ENCODE results near the gene CDK14.
"Not testable (repeated sequence)": the region's sequence is repeated elsewhere in the genome, so short reads cannot be mapped to it uniquely, and the experiment has no call there.

CDK14 gene

DNA sequence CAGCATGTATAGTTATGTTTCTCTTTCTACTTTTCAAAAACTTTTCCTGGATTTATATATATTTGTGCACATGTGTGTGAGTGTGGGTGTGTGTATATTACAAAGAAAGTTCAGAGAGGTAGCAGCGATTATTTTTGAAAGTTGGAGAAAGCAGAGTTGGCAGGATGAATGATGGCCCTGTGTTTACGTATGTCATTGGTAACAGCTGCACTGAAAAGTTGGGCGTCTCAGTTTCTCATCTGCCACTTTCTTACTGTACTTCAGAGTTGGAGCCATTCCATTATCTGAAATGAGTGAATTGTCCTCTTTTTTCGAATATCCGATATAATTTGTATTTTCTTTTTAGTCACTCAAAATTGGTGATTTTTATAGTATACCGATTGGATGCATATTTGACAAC lies 172.2 kb downstream of the CDK14 start:
- Histone ChIP-seq H3K36me3 (ENCODE audit: insufficient read depth, low read length) (peaks cover 85% of the 10 kb centered on the region), H3K4me1 (ENCODE audit: insufficient read depth, low read length, severe bottlenecking) (peaks cover 15% of the 10 kb centered on the region), H3K9me2 (ENCODE audit: low read depth, low read length) (no peaks in the 10 kb centered on the region), H3K27me3 (ENCODE audit: insufficient read depth, low read length) (no peaks in the 10 kb centered on the region), H3K79me2 (ENCODE audit: insufficient read depth, low read length) (peaks cover 76% of the 10 kb centered on the region), H2AFZ (ENCODE audit: low read length) (no peak overlapping the region), H3F3A (ENCODE audit: insufficient read depth, low read length) (no peaks in the 10 kb centered on the region), H3K9ac (ENCODE audit: low read length) (no peak overlapping the region), H3K4me3 (ENCODE audit: low read depth, low read length, poor library complexity, severe bottlenecking) (no peak overlapping the region), H3K4me2 (ENCODE audit: low read length) (no peak overlapping the region), H3K27ac (ENCODE audit: low read depth, low read length, poor library complexity, severe bottlenecking) (no peak overlapping the region), H4K20me1 (ENCODE audit: insufficient read depth, low read length) (no peaks in the 10 kb centered on the region), H3K9me3 (ENCODE audit: low read length) (peaks cover 29% of the 10 kb centered on the region)
- TF ChIP-seq EZH2 (IDR thresholded peaks at IDR 0.05; ENCODE audit: borderline replicate concordance, low read length) = no peak
- TF ChIP-seq, protein P1, sequence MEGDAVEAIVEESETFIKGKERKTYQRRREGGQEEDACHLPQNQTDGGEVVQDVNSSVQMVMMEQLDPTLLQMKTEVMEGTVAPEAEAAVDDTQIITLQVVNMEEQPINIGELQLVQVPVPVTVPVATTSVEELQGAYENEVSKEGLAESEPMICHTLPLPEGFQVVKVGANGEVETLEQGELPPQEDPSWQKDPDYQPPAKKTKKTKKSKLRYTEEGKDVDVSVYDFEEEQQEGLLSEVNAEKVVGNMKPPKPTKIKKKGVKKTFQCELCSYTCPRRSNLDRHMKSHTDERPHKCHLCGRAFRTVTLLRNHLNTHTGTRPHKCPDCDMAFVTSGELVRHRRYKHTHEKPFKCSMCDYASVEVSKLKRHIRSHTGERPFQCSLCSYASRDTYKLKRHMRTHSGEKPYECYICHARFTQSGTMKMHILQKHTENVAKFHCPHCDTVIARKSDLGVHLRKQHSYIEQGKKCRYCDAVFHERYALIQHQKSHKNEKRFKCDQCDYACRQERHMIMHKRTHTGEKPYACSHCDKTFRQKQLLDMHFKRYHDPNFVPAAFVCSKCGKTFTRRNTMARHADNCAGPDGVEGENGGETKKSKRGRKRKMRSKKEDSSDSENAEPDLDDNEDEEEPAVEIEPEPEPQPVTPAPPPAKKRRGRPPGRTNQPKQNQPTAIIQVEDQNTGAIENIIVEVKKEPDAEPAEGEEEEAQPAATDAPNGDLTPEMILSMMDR (IDR thresholded peaks at IDR 0.05; ENCODE audit: low read length) = no peak

GRCh38 chr7:90769036-90769435 lies 172.9 kb downstream of the CDK14 start:
- H3K4me1 ChIP-seq (ENCODE audit: insufficient read depth, low read length, severe bottlenecking) = peaks cover 15% of the 10 kb centered on the region
- no peak overlapping the region for H3K9ac ChIP-seq (ENCODE audit: low read length)
- peaks cover 30% of the 10 kb centered on the region for H3K9me3 ChIP-seq (ENCODE audit: low read length)
- peaks cover 72% of the 10 kb centered on the region for H3K79me2 ChIP-seq (ENCODE audit: insufficient read depth, low read length)
- H3K4me2 ChIP-seq (ENCODE audit: low read length) = no peak overlapping the region
- TF ChIP-seq, protein P1 (IDR thresholded peaks at IDR 0.05; ENCODE audit: low read length) = no peak
- no peaks in the 10 kb centered on the region for H4K20me1 ChIP-seq (ENCODE audit: insufficient read depth, low read length)
- H3K9me2 ChIP-seq (ENCODE audit: low read depth, low read length) = no peaks in the 10 kb centered on the region
- no peak overlapping the region for H2AFZ ChIP-seq (ENCODE audit: low read length)
- H3F3A ChIP-seq (ENCODE audit: insufficient read depth, low read length) = no peaks in the 10 kb centered on the region
- no peak overlapping the region for H3K4me3 ChIP-seq (ENCODE audit: low read depth, low read length, poor library complexity, severe bottlenecking)
- H3K27me3 ChIP-seq (ENCODE audit: insufficient read depth, low read length) = no peaks in the 10 kb centered on the region
- H3K27ac ChIP-seq (ENCODE audit: low read depth, low read length, poor library complexity, severe bottlenecking) = no peak overlapping the region
- H3K36me3 ChIP-seq (ENCODE audit: insufficient read depth, low read length) = peaks cover 87% of the 10 kb centered on the region

DNA sequence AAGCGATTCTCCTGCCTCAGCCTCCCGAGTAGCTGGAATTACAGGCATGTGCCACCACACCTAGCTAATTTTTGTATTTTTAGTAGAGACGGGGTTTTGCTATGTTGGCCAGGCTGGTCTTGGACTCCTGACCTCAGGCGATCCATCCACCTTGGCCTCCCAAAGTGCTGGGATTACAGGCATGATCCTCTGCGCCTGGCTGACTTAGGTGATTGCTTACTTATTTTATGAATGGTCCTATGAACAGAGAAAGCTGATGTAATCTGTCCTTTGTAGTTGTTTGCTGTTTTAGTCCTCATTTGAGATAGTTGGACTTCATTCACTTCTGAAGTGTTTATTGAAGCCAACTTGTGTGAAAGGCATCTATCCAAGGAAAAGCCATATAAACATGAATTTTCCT lies 173.4 kb downstream of the CDK14 start:
- peaks cover 18% of the 10 kb centered on the region for H3K4me1 ChIP-seq (ENCODE audit: insufficient read depth, low read length, severe bottlenecking)
- not testable (repeated sequence) for H3K9me2 ChIP-seq (ENCODE audit: low read depth, low read length); H4K20me1 ChIP-seq (ENCODE audit: insufficient read depth, low read length); H3K4me3 ChIP-seq (ENCODE audit: low read depth, low read length, poor library complexity, severe bottlenecking); H2AFZ ChIP-seq (ENCODE audit: low read length); H3K27ac ChIP-seq (ENCODE audit: low read depth, low read length, poor library complexity, severe bottlenecking); H3K9ac ChIP-seq (ENCODE audit: low read length); H3K4me2 ChIP-seq (ENCODE audit: low read length); H3F3A ChIP-seq (ENCODE audit: insufficient read depth, low read length); H3K27me3 ChIP-seq (ENCODE audit: insufficient read depth, low read length)
- peaks cover 70% of the 10 kb centered on the region for H3K79me2 ChIP-seq (ENCODE audit: insufficient read depth, low read length)
- H3K9me3 ChIP-seq (ENCODE audit: low read length) = peaks cover 31% of the 10 kb centered on the region
- peaks cover 87% of the 10 kb centered on the region for H3K36me3 ChIP-seq (ENCODE audit: insufficient read depth, low read length)

DNA sequence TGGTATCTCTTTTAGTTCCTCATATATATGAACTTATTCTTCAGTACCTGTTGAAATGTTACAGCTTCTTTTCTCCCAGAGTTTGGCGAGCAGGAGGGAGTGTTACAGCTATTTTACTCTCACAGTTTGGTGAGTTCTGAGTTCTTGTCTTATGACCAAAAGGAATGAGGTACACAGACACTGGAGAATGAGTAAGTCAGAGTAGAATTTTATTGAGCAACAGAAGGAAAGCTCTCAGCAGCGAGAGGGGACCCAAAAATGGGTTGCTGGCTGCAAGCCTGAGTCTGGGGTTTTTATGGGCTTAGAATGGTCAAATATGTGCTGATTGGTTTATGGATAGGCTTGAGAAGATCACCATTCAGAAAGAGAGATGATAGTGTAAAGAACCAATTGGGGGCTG lies 175.2 kb downstream of the CDK14 start:
- Histone ChIP-seq H3F3A (ENCODE audit: insufficient read depth, low read length) (no peaks in the 10 kb centered on the region), H3K27ac (ENCODE audit: low read depth, low read length, poor library complexity, severe bottlenecking) (no peak overlapping the region), H3K4me2 (ENCODE audit: low read length) (no peak overlapping the region), H3K9me2 (ENCODE audit: low read depth, low read length) (no peaks in the 10 kb centered on the region), H3K9me3 (ENCODE audit: low read length) (peaks cover 32% of the 10 kb centered on the region), H3K4me1 (ENCODE audit: insufficient read depth, low read length, severe bottlenecking) (peaks cover 31% of the 10 kb centered on the region), H2AFZ (ENCODE audit: low read length) (no peak overlapping the region), H3K79me2 (ENCODE audit: insufficient read depth, low read length) (peaks cover 67% of the 10 kb centered on the region), H4K20me1 (ENCODE audit: insufficient read depth, low read length) (no peaks in the 10 kb centered on the region), H3K36me3 (ENCODE audit: insufficient read depth, low read length) (peaks cover 85% of the 10 kb centered on the region), H3K27me3 (ENCODE audit: insufficient read depth, low read length) (no peaks in the 10 kb centered on the region), H3K4me3 (ENCODE audit: low read depth, low read length, poor library complexity, severe bottlenecking) (no peak overlapping the region), H3K9ac (ENCODE audit: low read length) (no peak overlapping the region)
- TF ChIP-seq EZH2 (IDR thresholded peaks at IDR 0.05; ENCODE audit: borderline replicate concordance, low read length) = no peak
- TF ChIP-seq, protein P1 (IDR thresholded peaks at IDR 0.05; ENCODE audit: low read length) = no peak
